GM21619 (cell line): ENCODE measurements around the gene ACSL6.

Experiments
- ATAC-seq: cut with Tn5 transposase; IDR thresholded peaks from one replicate; pipeline ENCODE4 v1.9.1; 2021; ENCODE audit not compliant: unreplicated experiment

The ACSL6 gene

GRCh38 chr5:132017738-132018625 is 6.5 kb upstream of the ACSL6 start:
- no peak for ATAC-seq

DNA sequence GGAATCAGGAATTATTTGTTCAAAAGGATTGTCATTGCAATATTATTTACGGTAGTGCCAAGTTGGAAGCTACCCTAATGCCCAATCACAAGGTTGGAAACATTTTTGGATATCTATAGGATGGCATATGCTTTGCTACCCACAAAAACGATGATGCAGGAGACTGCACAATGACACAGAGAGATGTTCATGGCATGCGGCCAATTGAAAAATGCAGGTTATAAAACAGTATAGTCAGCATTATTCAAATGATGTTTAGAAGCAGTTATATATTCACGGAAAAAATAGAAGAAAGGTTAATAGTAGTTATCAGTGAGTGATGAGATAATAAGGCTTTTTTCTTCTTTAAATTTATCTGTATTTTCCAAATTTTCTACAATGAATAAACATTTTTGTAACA is 5.9 kb upstream of the ACSL6 start:
- ATAC-seq, result no peak

DNA sequence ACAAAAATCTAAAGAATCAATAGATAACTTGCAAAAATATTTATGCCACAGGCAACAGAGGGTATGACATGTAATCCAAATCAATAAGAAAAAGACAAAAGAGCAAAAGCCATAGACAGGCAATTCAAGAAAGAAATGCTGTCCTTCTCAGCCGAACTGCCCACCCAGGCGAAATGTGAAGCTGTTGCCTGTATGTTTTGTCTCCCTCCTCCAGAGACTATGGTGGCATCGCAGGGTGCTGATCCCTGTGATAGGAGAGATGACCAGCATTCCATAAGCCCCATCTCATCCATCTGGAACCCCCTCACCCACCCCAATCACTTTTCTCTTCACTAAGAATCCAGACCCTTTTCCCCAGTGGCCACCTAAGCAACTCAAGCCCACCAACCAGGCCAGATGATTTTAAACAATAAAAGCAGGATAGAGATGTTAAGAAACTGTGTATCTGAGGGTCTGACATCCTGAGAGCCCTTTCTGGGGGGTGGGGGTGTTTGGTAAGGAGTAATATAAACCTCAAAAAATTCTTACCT is 5.3 kb upstream of the ACSL6 start:
- ATAC-seq, result no peak

DNA sequence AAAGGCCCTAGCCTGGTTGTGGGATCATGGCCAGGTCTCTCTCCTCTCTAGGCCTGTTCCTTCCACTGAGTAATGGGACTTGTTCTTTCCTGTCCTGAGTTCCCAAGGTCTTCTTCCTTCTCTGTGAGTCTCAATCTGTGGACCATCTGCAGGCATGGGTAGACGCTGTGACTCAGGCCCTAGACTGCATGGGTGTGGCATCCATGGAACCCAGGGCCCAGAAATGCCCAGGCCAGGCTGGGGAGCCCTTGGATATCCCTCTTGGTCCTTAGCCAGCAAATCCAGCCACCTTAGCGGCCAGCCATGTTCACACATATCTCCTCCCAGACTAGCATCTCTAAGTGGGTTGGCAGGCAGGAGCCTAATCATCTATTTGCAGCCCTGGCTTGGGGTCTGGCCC is 2.3 kb upstream of the ACSL6 start:
- no peak for ATAC-seq

- ATAC-seq, result no peak
These were observed 1.7 kb upstream of the ACSL6 start for GRCh38 chr5:132013006-132013689.

- ATAC-seq, result no peak
These were observed 1.0 kb upstream of the ACSL6 start for GRCh38 chr5:132012371-132013005.

DNA sequence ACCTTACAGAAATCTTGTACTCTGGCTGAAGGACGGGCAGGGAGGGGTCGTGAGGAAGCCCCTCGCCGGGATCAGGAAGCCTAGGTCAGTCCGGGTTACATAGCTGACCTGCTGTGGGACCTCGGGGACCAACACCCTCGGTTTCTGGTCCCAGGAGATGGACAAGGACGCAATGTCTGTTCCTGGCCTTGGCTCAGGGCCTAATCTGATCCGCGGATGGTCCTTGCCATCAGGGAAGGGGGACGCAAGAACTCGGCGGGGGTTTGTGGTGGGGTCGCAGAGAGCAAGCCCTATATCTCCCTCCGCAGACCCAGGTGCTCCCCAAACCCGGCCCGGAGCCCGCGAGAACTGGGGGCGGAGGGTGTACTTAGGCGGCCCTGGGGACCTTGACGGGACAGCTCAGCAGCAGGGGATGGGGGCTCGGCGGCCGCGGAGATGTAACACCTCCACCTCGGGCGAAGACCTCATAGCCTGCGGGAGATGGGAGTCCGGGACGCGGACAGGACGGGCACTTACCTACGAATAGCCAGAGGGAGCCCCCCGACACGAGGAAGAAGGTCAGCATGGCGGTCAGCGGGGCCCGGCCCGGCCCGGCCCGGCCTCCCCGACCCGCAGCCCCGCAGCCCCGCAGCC is 353 bp downstream of the ACSL6 start:
- ATAC-seq, result no peak

GRCh38 chr5:132010645-132010988 is 841 bp downstream of the ACSL6 start:
- no peak for ATAC-seq

- ATAC-seq, result no peak
These were observed 1.6 kb downstream of the ACSL6 start for GRCh38 chr5:132009706-132010405.

- ATAC-seq, result no peak
These were observed 2.3 kb downstream of the ACSL6 start for GRCh38 chr5:132008961-132009680.

- peak; percentile 4 for ATAC-seq
These were observed 3.3 kb downstream of the ACSL6 start for GRCh38 chr5:132008163-132008473.

- peak; percentile 79 for ATAC-seq
These were observed 3.9 kb downstream of the ACSL6 start for GRCh38 chr5:132007399-132008162.

- no peak for ATAC-seq
These were observed 4.9 kb downstream of the ACSL6 start for GRCh38 chr5:132006331-132007120.

DNA sequence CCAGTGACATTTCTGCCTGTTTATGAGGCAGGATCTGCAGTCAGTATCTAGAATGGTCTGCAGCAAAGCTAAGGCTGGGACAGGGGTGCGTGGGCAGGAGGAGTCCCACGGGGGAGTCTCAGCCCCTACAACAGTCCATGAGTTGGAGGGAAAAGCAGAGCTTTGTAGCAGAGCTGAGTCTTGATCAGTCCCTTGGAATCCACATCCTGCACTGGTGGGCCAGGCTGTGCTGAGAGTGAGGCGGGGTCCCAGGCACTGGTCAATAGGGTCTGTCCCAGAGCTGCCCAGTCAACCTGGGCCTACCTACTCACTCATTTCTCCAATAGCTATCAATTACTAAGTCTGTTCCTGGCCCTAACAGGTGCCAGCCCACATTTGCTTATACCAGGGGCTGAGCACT is 5.9 kb downstream of the ACSL6 start:
- ATAC-seq, result no peak

DNA sequence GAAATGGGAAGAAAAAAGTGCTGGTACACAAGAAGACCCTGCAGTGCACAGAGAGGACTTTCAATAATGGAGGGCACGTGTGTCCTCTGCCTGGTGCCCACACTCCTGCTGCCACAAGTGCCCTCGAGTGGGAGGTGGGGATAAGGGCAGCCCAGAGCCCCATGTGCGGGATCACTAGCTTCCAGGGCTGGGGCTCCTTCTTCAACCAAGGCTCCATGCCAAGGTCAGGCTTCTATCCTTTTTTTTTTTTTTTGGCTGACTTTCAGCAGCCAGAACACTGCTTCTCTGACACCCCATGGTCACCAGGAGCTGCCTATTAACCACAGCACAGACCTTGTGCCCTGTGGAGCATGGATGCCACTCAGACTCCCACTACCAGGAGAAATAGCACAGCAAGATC is 7.5 kb downstream of the ACSL6 start:
- ATAC-seq, result no peak

DNA sequence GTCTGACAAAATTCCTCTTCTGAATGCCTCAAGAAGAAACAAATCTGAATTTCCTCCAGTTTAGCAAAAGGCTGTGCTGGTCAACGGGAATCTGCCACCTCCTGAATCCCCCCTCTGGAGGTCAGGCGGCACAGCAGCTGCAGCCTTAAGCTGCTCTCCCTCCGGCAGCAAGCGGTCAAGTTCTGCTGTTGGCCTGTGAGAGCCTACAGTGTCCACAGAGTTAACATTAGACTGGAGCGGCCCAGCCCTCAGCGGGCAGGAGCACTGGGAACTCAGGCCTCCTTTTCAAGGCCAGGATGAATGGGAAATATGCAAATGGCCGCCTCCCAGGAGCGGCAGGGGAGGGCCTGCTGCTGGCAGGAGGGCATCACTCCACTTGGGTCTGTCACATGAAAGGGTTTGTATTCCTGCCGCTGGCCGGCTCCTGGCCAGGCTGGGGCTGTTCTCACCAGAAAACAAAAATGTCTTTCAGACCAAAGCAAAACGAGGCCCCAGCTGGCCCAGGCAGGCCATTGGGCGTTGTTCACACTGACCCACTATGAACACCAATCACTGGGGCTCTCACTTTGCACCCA is 8.2 kb downstream of the ACSL6 start:
- ATAC-seq, result no peak

GRCh38 chr5:132002757-132003156 is 8.7 kb downstream of the ACSL6 start:
- ATAC-seq, result no peak
